Esophagus muscularis mucosa (tissue), 4 donors: Measurements from ENCODE around the gene TPO. TPM values are rescaled to one million over a fixed set of nuclear protein-coding genes. Genes with fewer than 3 reads are reported as not detected.

Experiments
- DNase-seq: peaks from one replicate; pipeline ENCODE4 v3.0.0-alpha.2; 2017; ENCODE audit errors: extremely low spot score
- H3K27ac ChIP-seq, 4 donors: fragments of 200-600 bp; sonication (generic); replicated peaks in 1 of 4; 1 replicate in 3 of 4; 2 replicates in 1 of 4; pipeline ENCODE4 v1.5.1; 2016 to 2019; ENCODE audit warnings: mild to moderate bottlenecking in 1 of 4
- H3K27me3 ChIP-seq, 4 donors: fragments of 200-600 bp; sonication (generic); one replicate each; pipeline versions ENCODE4 v1.5.1 to v1.6.0; 2016 to 2019
- H3K36me3 ChIP-seq, 4 donors: fragments of 200-600 bp; sonication (generic); one replicate each; pipeline ENCODE4 v1.5.1; 2016 to 2019
- H3K4me1 ChIP-seq, 4 donors: fragments of 200-600 bp; sonication (generic); one replicate each; pipeline ENCODE4 v1.5.1; 2016 to 2019
- H3K4me3 ChIP-seq, 4 donors: fragments of 200-600 bp; sonication (generic); 1 replicate in 2 of 4; 2 replicates in 2 of 4; pipeline ENCODE4 v1.5.1; 2016 to 2019; ENCODE audit warnings: mild to moderate bottlenecking in 4 of 4, moderate library complexity in 1 of 4
- H3K9me3 ChIP-seq, 4 donors: fragments of 200-600 bp; sonication (generic); 1 replicate in 3 of 4; 2 replicates in 1 of 4; pipeline ENCODE4 v1.5.1; 2016 to 2019
- CTCF ChIP-seq, 3 experiments: fragments of 200-600 bp in 2 of 3; fragments of 450-650 bp in 1 of 3; sonication (generic) in 2 of 3; IDR thresholded peaks; one replicate each; pipeline ENCODE4 v1.5.1; 2017 to 2019; ENCODE audit warnings: antibody characterized with exemption in 3 of 3, mild to moderate bottlenecking in 2 of 3, moderate library complexity in 1 of 3
- EP300 ChIP-seq: sonication (generic); formaldehyde crosslinking; IDR thresholded peaks from one replicate; pipeline ENCODE4 v1.6.1; 2017; ENCODE audit warnings: antibody characterized with exemption
- POLR2A ChIP-seq: fragments of 450-650 bp; IDR thresholded peaks from one replicate; pipeline ENCODE4 v1.6.1; 2017; ENCODE audit warnings: antibody characterized with exemption, moderate library complexity, mild to moderate bottlenecking, low read depth
- POLR2AphosphoS5 ChIP-seq, 2 donors: sonication (generic); formaldehyde crosslinking; IDR thresholded peaks; one replicate each; pipeline ENCODE4 v1.6.1; 2017; ENCODE audit warnings: antibody characterized with exemption in 2 of 2
- WGBS: methylation state at CpG from one replicate; pipeline ENCODE4 v1.1.5; 2018; 5-methylcytosine and 5-hydroxymethylcytosine counted together
- intact Hi-C: fragments of 100-400 bp; cut with DNase I; formaldehyde crosslinking; loops from one replicate; pipeline ENCODE4 v1.15.1; 2023
- total RNA-seq, 4 donors: library from RNA; depleted of rRNA; stranded (reverse); fragments of >200 nt; gene quantifications; one replicate each; pipeline versions ENCODE4 v1.1.0 to v1.2.1, GENCODE V29; 2016

The TPO gene
- total RNA-seq, 4 donors from 2014 or later = 7.1 to 18.4 (median 10.4) TPM

- intact Hi-C loops = no loop called here
- no peak for DNase-seq
- Histone ChIP-seq H3K4me1 (no peaks in the 10 kb centered on the region), H3K27me3 (no peaks in the 10 kb centered on the region), H3K4me3 (no peak overlapping the region), H3K36me3 (peaks cover 0 to 56% (median 0%) of the 10 kb centered on the region in 4 donors), H3K27ac (no peak overlapping the region), H3K9me3 (no peaks in the 10 kb centered on the region)
- 76% methylated on average over 6 of the region's 6 CpGs for WGBS
- TF ChIP-seq POLR2AphosphoS5 (IDR thresholded peaks at IDR 0.05) (no peak), CTCF (IDR thresholded peaks at IDR 0.05) (no peak), POLR2A (no peak), EP300 (no peak)
Measured at GRCh38 chr2:1438972-1439371, 25.7 kb downstream of the TPO start.

DNA sequence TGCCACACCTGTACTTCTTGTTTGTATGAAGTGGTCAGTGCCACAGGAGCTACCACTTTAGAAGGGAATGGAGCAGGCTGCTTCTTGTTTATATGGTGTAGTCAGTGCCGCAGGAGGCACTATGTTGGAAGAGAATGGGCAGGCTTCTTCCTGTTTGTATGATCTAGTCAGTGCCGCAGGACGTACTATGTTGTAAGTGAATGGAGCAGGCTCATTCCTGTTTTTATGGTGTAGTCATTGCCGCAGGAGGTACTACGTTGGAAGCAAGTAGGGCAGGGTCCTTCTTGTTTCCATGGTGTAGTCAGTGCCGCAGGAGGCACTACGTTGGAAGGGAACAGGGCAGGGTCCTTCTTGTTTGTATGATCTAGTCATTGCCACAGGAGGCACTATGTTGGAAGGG lies 27.3 kb downstream of the TPO start:
- no peak for DNase-seq
- no peaks in the 10 kb centered on the region for H3K27me3 ChIP-seq
- no peaks in the 10 kb centered on the region for H3K9me3 ChIP-seq
- H3K4me3 ChIP-seq = no peak overlapping the region
- intact Hi-C loops = no loop called here
- H3K27ac ChIP-seq = no peak overlapping the region
- no peaks in the 10 kb centered on the region for H3K4me1 ChIP-seq
- no peak for TF ChIP-seq EP300
- TF ChIP-seq CTCF (IDR thresholded peaks at IDR 0.05) = no peak
- TF ChIP-seq POLR2AphosphoS5 (IDR thresholded peaks at IDR 0.05) = no peak
- no peak for TF ChIP-seq POLR2A
- 90% methylated on average over 7 of the region's 7 CpGs for WGBS
- peaks cover 0 to 52% (median 0%) of the 10 kb centered on the region in 4 donors for H3K36me3 ChIP-seq

DNA sequence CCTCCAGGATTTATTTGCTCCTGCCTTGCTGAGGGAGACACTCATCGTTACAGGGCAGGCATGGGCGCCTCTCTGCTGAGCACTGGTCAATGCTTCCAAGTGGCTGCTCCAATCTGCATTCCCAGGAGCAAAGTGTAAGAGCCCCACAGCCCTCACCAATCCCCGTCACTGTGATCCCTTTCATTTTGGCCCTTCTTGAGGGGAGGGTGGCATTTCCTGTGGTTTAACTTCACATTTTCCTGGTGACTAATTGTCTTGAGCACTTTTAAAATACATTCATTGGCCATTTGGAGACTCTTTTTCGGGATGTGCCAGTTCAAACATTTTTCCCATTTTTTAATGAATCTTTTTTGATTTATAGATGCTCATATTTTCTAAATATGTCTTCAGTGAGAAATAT lies 33.0 kb downstream of the TPO start:
- H3K27ac ChIP-seq = no peak overlapping the region
- H3K9me3 ChIP-seq = no peaks in the 10 kb centered on the region
- no peak for TF ChIP-seq EP300
- no peak for TF ChIP-seq POLR2AphosphoS5 (IDR thresholded peaks at IDR 0.05)
- no peak for TF ChIP-seq POLR2A
- TF ChIP-seq CTCF (IDR thresholded peaks at IDR 0.05) = no peak
- no peaks in the 10 kb centered on the region for H3K4me1 ChIP-seq
- whole genome bisulfite sequencing = 87% methylated on average over 4 of the region's 4 CpGs
- peaks cover 0 to 27% (median 2%) of the 10 kb centered on the region in 4 donors for H3K27me3 ChIP-seq
- DNase-seq = no peak
- H3K36me3 ChIP-seq = peaks cover 0 to 12% (median 0%) of the 10 kb centered on the region in 4 donors
- no peak overlapping the region for H3K4me3 ChIP-seq
- intact Hi-C loops = no loop called here

DNA sequence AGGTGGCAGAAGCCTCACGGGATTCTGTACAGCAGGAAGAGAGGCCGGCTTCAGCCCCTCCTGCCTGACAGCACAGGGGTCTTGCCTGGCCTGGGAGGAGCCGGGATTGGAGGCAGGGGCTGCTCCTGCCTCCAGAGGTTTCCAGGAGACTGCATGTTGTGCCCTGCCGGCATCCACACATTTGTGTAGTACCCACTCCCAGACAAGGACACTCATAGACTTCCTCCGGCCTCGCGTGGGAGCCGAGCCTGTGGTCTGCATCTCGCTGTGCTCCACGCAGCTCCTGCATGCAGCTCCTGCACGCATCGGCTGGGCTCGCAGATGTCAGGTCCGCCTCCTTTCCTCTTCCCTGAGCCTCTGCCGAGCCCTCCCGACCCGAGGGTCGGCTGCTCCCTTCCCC lies 34.7 kb downstream of the TPO start:
- H3K9me3 ChIP-seq = no peaks in the 10 kb centered on the region
- intact Hi-C loops = no loop called here
- TF ChIP-seq CTCF (IDR thresholded peaks at IDR 0.05) = no peak
- no peak for TF ChIP-seq EP300
- TF ChIP-seq POLR2A = no peak
- TF ChIP-seq POLR2AphosphoS5 (IDR thresholded peaks at IDR 0.05) = no peak
- WGBS = 60% methylated on average over 16 of the region's 18 CpGs
- H3K36me3 ChIP-seq = peaks cover 0 to 5% (median 0%) of the 10 kb centered on the region in 4 donors
- no peak overlapping the region for H3K4me3 ChIP-seq
- DNase-seq = peak; percentile 85
- no peak overlapping the region for H3K27ac ChIP-seq
- H3K27me3 ChIP-seq = peaks cover 0 to 30% (median 2%) of the 10 kb centered on the region in 4 donors
- no peaks in the 10 kb centered on the region for H3K4me1 ChIP-seq

GRCh38 chr2:1450915-1451314 lies 37.7 kb downstream of the TPO start:
- 56% methylated on average over 4 of the region's 4 CpGs for WGBS
- Histone ChIP-seq H3K27ac (no peak overlapping the region), H3K4me3 (no peak overlapping the region), H3K36me3 (peaks cover 0 to 5% (median 0%) of the 10 kb centered on the region in 4 donors), H3K27me3 (peaks cover 0 to 35% (median 2%) of the 10 kb centered on the region in 4 donors), H3K4me1 (no peaks in the 10 kb centered on the region), H3K9me3 (no peaks in the 10 kb centered on the region)
- peak; percentile 72 for DNase-seq
- intact Hi-C loops = no loop called here
- TF ChIP-seq EP300 (no peak), POLR2AphosphoS5 (IDR thresholded peaks at IDR 0.05) (no peak), POLR2A (no peak), CTCF (IDR thresholded peaks at IDR 0.05) (no peak)
